Fibroblast of pulmonary artery (primary cell): ENCODE measurements around the gene SLC35E1.
"Not testable (repeated sequence)": the region's sequence is repeated elsewhere in the genome, so short reads cannot be mapped to it uniquely, and the experiment has no call there.

Experiments
- DNase-seq: peaks from one replicate; pipeline ENCODE4 v3.0.0-alpha.2; 2010; ENCODE audit warnings: low read depth
- H3K4me3 ChIP-seq: replicated peaks from 2 replicates; pipeline ENCODE4 v1.5.1; 2011; ENCODE audit warnings: low read depth, mild to moderate bottlenecking, control low read depth, low read length, moderate library complexity
- TF ChIP-seq, protein P1 (sequence below): IDR thresholded peaks from 2 replicates; pipeline ENCODE4 v1.5.1; 2011; ENCODE audit warnings: mild to moderate bottlenecking, control low read depth, low read length, inconsistent platforms; ENCODE audit errors: missing control alignments

The SLC35E1 gene

DNA sequence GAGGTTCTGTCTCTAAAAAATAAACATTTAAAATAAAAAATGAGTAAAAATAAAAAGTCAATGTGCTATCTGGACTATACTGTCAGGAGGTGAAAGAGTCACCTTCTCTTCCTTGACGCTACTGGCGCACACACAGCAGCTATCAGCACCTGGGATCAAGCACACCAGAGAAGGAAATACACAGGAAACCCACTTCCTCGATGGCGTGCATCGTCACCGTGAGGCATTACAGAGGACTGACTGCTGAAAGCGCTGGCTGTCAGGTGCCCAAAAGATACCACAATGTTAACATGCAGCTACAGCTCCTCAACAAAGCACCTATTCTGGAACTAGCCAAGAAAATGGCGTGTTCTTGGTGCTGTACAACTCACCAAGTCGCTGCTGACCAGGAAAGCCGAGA lies 6.1 kb downstream of the SLC35E1 start:
- H3K4me3 ChIP-seq = no peak overlapping the region
- TF ChIP-seq, protein P1, sequence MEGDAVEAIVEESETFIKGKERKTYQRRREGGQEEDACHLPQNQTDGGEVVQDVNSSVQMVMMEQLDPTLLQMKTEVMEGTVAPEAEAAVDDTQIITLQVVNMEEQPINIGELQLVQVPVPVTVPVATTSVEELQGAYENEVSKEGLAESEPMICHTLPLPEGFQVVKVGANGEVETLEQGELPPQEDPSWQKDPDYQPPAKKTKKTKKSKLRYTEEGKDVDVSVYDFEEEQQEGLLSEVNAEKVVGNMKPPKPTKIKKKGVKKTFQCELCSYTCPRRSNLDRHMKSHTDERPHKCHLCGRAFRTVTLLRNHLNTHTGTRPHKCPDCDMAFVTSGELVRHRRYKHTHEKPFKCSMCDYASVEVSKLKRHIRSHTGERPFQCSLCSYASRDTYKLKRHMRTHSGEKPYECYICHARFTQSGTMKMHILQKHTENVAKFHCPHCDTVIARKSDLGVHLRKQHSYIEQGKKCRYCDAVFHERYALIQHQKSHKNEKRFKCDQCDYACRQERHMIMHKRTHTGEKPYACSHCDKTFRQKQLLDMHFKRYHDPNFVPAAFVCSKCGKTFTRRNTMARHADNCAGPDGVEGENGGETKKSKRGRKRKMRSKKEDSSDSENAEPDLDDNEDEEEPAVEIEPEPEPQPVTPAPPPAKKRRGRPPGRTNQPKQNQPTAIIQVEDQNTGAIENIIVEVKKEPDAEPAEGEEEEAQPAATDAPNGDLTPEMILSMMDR = no peak
- no peak for DNase-seq

DNA sequence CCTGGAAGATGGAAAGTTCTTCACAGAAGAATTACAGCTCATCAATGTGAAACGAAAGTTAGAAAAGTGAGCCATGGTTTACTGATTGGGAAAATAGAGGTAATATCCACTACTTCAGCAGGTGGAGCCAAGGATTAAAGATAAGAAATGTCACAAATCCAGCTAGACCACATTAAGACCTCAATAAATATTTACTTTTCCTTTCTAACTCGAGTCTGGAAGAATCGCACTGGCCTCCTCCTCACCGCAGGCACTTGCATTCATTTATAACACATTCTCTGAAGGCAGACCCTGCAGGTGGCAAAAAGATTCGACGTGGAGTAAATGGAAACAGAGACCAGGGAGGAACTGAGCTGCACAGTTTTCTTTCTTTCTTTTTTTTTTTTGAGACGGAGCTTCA lies 7.4 kb downstream of the SLC35E1 start:
- H3K4me3 ChIP-seq = no peak overlapping the region
- TF ChIP-seq, protein P1 = no peak
- no peak for DNase-seq

DNA sequence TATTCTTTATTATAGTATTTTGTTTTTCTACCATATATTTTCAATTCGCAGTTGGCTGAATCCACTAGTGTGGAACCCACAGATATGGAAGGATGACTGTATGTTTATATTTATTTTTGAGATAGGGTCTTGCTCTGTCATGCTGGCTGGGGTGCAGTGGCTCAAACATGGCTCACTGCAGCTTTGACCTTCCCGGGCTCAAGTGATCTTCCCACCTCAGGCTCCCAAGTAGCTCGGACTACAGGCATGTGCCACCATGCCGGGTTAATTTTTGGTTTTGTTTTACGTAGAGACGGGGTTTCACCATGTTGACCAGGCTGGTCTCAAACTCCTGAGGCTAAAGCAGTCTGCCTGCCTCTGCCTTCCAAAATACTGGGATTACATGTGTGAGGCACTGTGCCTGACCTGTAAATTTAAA lies 9.6 kb downstream of the SLC35E1 start:
- H3K4me3 ChIP-seq = no peak overlapping the region
- DNase-seq = no peak
- TF ChIP-seq, protein P1 = no peak

DNA sequence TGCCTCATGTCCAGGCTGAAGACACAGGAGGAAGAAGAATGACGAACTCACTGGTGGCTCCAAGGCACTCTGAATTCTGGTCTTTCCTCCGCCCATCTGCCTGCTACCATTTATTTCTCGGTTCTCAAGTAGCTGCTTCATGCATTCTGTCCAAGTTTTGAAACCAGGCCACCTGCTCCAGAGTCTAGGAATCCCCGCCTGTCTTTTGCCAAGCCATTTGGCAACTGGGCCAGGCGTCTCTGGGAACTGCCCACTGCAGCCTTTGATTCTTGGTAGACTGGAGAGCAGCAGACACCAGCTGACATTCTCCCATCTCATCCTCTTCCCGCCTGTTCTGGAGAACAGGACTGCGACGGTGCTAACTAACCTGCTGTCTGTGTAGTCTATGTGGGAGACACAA lies 10.8 kb downstream of the SLC35E1 start:
- no peak for DNase-seq
- H3K4me3 ChIP-seq = no peak overlapping the region
- TF ChIP-seq, protein P1 = no peak

DNA sequence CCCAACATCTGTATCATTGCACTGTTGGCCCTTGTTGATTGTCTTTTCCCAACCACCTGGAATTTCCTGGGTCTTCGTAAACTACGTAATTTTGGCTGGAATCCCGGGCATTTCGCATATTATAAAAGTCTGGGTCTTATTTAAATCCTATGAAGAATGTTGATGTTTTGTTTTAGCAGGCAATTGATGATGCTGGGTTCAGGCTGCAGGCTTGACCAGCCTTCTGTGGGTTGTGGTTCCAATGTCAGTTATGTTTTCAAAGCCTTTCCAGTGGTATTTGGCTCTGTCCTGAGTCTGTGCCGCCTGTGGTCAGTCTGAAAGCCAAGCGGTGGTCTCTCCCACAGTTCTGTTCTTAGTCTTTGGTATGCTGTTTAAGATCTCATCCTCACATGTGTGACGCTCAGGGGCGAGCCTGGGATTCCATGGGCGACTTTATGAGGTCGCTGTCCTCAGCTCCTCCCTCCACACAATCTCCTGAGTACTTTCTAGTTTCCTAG lies 12.4 kb downstream of the SLC35E1 start:
- DNase-seq = peak; percentile 18
- TF ChIP-seq, protein P1 = no peak
- H3K4me3 ChIP-seq = no peak overlapping the region

DNA sequence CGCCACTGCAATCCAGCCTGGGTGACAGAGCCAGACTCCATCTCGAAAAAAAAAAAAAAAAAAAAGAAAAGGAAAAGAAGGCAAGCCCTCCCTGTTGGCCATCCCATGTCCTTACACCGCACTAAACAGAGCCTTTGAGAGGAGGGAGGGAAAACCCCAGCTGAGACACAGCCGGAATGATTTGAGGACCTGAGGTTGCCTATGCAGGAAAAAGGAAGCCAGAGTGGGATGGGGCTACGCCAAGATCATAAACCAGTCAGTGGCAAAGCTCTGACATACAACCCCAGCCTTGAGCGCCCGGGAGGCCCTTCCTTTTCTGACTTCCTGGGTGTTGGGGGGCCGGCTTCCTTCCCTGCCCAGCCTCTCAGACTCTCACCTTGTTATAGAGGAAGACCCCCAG lies 17.4 kb downstream of the SLC35E1 start:
- no peak for DNase-seq
- TF ChIP-seq, protein P1 = no peak
- no peak overlapping the region for H3K4me3 ChIP-seq

DNA sequence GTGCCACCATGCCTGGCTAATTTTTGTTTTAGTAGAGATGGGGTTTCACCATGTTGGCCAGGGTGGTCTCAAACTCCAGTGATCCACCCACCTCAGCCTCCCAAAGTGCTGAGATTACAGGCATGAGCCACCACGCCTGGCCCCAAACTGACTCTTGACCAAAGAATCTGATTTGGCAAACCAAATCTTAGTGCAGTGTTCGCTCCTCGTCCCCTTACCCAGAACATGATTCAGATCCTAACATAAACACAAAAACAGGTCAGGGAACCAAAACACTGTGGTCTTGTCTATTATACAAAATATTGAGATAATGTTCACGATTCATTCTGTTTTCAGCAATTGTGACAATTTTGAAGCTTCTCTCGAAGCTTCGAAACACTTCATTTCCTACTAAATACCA lies 20.3 kb downstream of the SLC35E1 start:
- DNase-seq, H3K4me3 ChIP-seq: not testable (repeated sequence)

DNA sequence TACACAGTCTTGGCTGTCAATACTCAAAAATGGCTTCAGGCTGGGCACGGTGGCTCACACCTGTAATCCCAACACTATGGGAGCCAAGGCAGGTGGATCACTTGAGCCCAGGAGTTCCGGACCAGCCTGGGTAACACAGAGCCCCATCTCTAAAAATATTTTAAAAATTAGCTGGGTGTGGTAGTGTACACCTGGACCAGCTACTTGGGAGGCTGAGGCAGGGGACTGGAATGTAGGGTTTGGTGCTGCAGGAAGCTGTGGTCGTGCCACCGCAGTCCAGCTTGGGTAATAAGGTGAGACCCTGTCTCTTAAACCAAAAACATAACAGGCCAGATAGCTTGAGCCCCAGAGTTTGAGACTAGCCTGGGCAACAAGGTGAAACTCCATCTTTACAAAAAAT lies 23.3 kb downstream of the SLC35E1 start:
- TF ChIP-seq, protein P1 = no peak
- H3K4me3 ChIP-seq = no peak overlapping the region
- DNase-seq = no peak
